ENCODE measurements around the gene AKT1.
A peak's percentile ranks its signal among the peaks of the same experiment; 100 is the strongest.
"Not testable (repeated sequence)": the region's sequence is repeated elsewhere in the genome, so short reads cannot be mapped to it uniquely, and the experiment has no call there.

The AKT1 gene

DNA sequence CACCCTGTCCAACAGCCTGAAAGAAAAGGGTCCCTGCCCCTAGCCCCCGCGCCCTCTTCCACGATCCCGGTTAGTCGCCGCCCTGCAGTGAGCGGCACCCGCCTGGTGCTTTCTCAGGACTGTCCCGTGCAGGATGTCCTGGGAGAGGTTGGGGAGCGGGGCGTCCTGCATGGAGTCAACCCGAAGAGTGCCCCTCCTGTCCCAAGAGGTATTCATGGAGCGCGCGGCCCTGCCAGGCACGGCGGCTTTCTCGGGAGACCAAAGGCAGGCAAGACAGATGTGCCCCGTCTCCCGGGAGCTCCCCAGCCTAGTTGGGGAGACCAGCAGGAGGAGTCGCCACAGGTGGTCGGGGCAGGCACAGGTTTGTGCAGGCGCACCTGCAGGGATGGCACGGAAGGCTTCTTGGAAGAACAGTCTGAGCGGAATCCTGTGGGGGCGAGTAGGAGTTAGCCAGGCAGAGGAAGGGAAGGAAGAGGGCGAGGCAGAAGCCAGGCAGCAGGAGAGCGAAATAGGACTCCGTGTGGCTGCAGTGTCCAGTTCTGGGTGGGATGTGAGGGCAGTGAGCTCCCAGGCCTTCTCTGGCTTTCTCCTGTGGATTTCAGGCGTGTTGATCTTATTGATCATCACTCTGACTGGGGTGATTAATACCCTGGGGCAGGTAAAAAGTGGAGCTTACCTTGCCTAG, 41.9 kb downstream of the AKT1 start:
- DNase-seq (ENCODE audit: low read depth in 2 of 2), result no peak

DNA sequence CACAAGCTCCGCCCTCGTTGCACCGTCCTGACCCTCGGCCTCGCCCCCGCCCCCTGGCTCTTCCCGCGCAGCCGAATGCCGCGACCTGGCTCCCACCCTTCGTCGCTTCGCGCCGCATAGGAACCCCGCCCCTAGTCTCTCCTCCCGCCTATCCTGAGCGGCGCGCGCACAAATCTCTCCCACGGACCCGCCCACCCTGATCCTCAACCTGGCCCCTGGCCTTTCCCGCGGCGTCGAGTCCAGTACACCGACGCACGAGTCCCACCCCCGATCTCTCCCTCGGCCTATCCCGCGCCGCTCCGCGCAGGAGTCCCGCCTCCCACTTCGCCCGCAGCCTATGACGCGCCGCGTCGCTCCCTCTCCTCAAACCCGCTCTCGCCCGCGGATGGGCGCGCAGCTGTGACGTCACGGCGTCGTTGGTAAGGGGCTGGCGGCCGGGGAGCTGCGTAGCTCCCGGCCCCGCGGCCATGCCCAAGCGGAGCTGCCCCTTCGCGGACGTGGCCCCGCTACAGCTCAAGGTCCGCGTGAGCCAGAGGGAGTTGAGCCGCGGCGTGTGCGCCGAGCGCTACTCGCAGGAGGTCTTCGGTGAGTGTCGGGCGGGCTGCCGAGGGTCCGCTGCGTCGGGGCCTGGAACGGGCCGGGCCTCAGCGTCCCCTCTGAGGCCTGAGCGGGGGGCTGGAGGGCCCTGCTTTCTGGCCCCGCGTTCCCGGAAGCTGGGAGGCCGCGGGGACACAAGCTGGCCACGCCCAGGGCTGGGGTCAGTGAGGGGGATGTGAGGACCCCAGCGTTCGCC, 42.6 kb downstream of the AKT1 start, which contains the start of gene SIVA1:
SIVA1 (plus strand) TSS at position 413 of the 793 bp plus-strand sequence; CDS start at position 468, 55 bp downstream.
- peak; percentile 100 for DNase-seq (ENCODE audit: low read depth in 2 of 2)

DNA sequence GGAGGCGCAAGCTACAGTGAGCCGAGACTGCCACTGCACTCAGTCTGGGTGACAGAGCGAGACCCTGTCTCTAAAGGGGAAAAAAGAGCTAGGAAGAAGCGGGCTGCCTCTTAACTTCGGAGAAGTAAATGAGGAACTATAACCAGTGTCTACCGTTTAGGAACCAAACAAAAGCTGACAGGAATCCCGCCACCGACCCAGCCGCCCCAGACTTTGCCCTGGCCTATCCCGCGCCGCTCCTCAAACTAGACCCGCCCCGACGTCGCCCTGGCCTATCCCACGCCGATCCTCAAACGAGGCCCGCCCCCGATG, 43.2 kb downstream of the AKT1 start:
- no peak for DNase-seq (ENCODE audit: low read depth in 2 of 2)

DNA sequence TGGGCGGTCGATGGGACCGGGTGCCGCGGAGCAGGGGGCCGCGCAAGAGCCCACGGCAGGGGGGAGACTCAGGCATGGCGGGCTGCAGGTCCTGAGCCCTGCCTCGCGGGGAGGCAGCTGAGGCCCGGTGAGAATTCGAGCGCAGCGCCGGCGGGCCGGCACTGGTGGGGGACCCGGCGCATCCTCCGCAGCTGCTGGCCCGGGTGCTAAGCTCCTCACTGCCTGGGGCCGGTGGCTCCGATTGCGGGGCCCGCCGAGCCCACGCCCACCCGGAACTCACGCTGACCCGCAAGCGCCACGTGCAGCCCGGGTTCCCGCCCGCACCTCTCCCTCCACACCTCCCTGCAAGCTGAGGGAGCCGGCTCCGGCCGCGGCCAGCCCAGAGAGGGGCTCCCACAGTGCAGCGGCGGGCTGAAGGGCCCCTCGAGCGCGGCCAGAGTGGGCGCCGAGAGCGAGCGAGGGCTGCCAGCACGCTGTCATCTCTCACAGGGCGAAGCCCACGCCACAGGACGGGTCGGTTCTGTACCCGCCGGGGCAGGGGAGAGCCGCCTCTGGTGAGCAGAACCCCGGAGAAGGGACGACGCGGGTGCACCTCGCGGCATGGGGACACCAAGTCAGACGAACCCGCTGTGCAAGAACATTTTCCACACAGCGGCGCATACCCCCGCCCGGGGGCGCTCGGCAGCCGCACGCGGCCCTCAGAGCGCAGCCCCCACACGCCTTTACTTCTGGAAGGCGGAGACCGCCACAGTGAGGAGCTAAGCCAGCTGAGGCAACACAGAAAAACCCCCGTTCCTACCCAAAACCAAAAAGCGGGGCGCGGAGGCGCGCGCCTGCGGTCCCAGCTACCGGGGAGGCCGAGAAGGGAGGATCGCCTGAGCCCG, 43.8 kb downstream of the AKT1 start:
- no peak for DNase-seq (ENCODE audit: low read depth in 2 of 2)

DNA sequence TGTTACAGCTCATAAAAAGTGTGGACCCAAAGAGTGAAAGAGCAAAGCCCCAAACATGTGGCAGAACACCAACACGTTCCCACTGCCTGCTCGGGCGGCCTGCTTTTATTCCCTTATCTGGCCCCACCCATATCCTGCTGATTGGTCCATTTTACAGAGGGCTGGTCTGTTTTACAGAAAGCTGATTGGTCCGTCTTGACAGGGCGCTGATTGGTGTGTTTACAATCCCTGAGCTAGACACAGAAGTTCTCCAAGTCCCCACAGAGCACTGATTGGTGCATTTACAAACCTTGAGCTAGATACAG, 44.8 kb downstream of the AKT1 start:
- DNase-seq (ENCODE audit: low read depth in 2 of 2), result not testable (repeated sequence)

DNA sequence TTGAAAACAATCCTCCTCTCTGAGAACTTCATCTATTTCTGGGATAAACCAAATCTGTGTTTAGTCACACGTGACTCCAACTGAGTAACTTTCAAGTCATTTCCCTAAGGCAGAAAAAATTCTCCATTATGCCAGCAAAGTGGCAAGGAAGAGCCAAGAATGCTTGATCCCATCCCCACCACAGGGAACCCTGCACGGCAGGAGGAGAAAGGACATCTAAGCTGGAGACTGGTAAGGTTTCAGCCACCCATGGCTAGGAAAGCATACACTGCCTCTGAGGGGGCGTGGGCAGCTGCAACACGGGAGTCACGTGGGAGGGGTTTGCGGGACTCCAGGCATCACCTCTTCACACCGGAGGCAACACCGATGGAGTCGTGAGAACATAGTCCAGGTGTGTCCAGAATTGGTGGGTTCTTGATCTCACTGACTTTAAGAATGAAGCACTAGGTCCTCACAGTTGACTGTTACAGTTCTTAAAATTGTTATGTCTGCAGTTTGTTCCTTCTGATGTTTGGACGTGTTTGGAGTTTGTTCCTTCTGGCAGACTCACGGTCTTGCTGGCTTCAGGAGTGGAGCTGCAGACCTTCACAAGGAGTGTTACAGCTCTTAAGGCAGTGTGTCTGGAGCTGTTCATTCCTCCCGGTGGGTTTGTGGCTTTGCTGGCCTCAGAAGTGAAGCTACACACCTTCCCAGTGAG, 45.3 kb downstream of the AKT1 start:
- DNase-seq (ENCODE audit: low read depth in 2 of 2), result no peak

DNA sequence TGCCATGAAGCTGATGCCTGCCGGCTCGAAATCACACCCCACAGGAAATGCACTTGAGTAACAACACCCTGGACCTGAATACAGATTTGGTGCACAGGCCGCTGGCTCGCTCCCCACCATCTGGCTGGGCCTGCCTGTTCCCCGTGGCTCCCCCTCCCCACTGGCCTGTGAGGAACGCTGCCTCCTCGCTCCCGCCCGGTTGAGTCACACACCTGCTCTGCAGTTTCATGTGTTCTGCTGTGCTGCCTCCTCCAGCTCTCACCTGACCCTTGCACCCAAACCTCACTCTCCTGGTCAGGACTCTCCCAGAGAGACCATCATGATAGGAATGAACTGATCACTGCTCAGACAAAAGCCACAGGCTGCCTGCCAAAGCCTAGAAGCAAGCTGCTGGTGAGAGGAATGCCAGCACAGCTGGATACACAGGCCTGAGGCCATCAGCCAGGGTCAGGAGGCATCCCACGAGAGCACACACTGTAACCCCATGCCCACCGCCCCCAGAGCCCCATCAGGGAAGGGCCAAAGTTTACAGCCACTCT, 46.4 kb downstream of the AKT1 start:
- no peak for DNase-seq (ENCODE audit: low read depth in 2 of 2)

DNA sequence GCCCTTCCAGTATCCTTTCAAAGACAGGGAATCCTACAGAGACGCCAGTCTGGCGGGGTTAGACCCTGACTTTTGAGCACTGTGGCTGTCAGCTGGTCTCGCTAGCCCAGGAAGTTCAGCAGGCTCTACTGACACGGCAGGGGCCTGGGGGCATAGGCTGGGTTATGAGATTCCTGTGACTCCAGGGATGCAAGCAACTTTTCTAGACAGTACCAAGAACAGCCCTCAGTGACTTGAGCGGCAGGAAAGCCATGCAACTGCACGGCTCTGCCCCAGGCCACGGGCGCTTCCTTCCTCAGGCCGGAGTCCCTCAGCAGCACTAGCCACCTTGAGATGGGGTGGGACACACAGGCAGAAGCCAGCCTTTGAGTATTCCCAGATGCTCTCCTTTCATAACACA, 47.7 kb downstream of the AKT1 start:
- DNase-seq (ENCODE audit: low read depth in 2 of 2), result no peak

DNA sequence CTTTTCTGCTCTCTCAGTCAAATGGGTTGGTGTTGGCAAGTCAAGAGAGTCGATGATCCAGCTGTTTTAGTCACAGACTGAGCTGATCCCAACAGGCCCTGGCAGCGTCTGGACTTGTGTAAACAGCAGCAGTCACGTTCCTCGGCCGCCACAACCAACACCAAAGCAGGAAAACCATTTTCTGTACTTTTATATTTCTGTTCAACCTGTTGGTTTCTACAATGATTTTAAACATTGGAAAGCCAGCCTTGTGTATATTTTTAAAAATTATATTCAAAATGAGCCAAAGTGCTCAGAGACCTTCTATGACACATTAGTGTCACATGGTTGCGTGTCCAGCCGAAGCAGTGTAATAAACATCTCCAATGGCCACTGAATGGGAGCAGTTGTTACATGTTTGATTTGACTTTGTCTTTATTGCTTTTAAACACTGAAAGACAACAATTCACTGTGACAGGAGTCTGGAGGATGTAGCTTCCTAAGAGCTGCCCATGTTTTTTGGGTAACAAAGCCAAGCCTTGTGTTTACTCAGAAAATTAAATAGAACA, 48.5 kb downstream of the AKT1 start:
- DNase-seq (ENCODE audit: low read depth in 2 of 2), result no peak

DNA sequence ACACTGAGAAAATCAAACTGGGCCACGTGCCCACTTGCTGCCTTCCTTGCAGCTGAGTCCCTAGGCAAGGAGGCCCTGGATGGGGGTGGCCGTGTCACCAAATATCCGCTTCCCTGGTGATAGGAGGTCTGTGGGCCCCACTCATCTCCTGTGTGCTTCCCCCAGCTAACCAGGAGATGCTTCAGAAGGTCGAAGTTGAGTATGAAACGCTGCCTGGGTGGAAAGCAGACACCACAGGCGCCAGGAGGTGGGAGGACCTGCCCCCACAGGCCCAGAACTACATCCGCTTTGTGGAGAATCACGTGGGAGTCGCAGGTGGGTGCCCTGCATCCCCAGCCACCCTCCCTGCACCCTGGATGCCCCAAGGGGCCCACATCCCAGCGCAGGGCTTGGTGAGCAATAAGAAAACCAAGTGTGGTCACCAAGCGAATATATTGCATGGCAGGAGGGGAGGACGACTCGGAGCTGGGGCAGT, 49.4 kb downstream of the AKT1 start:
- DNase-seq (ENCODE audit: low read depth in 2 of 2), result no peak

DNA sequence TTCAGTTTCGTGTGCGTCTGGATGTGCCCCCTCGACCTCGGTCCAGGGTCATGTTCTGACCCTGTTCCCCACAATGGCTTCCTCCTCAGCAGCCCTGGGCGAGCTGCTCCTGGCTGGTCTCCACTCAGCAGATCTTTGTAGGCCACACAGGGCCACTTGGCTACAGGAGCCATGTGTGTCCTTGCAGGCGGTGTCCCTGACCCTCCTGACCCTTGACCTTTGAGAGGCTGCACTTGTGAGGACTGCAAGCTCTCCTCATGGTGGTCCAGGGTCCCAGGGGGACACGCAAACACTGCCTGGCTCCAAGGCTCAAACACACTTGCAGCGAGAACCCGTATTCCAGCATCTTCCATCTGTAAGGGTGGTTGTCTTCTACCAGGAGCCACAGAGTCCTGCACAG, 50.1 kb downstream of the AKT1 start:
- no peak for DNase-seq (ENCODE audit: low read depth in 2 of 2)

DNA sequence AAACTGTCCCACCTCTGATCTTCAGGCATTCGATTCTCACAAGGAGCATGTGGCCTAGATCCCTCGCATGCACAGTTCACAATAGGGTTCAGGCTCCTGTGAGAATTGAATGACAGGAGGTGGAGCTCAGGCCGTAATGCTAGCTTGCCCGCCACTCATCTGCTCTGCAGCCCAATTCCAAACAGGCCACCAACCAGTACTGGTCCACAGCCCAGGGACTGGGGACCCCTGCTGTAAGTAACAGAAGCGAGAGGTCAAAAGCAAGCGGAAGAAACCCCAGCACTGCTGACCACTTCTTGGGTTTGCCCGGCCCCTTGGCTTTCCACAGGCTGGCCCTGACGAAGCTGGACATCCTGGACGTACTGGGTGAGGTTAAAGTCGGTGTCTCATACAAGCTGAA, 51.1 kb downstream of the AKT1 start:
- DNase-seq (ENCODE audit: low read depth in 2 of 2), result no peak

DNA sequence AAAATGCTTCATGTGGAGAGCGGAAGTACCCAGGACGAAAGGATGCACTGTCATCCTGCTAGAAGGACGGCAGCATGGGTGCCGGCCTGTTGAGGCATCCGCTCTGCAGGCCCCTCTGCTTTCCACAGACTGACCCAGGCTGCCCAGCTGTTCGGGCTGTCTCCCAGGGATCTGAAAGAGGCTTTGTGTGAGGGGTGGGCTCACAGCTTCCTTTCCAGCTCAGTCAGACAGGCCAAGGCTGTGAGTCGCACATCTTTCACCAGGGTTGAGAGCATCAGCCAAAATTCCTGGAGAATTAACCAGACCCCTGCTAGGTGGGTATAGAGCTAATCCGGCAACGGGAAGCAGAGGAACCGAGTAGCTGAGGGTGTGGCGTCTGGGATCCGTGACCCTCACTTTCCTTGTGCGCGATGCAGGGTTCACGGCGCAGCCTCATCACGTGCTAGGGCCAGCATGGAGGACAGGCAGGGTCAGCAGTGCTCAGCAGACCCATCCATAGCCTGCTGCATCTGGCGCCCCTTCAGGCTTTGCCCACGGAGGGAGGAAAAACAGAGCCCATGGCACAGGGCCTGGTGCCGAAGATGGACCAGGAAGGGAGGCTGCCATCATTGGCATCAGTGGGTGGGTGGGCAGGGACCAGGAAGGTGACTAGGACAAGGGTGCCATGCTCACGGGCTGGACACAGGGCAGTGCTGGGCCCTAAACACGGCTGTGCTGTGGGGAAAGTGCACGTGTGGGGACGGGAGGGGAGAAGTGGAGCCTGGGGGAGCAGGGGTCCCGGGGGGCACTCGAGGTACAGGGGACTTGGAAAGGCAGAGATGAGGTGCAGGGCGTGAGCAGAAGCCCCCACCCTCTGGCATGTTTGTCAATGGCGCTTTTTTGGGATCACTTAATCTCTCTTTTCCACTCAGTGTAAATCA, 51.8 kb downstream of the AKT1 start:
- DNase-seq (ENCODE audit: low read depth in 2 of 2), result no peak

DNA sequence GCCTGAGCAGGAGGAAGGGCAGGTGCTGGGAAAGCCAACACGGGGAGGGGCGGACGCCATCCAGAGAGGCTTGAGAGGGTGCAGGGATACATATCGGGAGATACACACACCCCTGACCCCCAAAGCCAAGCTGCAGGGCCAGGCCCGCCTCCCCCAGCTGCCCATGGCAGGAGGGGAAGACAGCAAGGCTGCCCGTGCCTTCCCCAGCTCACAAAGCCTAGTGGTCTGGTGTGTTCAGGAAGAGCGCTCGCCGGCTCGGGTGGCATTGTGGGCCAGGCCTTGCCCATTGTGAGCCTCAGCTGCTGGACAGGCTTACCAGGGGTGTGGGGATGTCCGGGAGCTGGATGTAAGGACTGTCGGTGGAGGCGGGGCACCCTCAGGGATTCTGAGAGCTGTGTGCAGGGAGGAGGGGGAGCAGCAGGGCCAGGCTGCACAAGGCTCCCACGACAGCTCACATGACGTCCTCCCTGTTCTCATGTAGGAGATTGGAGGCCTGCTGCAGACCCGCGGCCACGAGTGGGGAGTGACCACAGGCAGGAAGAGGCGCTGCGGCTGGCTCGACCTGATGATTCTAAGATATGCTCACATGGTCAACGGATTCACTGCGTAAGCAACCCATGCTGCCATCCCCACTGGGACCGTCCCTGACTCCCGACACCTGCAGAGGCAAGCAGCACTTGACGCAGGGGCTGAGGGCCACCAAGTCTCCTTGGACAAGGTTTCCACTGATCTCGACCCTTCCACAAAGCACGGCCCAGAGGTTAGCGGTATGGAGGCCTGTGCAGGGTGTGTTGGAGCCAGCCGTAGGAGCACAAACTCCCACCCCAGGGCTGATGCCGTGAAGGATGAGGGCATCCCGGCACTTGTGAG, 52.7 kb downstream of the AKT1 start:
- DNase-seq (ENCODE audit: low read depth in 2 of 2), result no peak

DNA sequence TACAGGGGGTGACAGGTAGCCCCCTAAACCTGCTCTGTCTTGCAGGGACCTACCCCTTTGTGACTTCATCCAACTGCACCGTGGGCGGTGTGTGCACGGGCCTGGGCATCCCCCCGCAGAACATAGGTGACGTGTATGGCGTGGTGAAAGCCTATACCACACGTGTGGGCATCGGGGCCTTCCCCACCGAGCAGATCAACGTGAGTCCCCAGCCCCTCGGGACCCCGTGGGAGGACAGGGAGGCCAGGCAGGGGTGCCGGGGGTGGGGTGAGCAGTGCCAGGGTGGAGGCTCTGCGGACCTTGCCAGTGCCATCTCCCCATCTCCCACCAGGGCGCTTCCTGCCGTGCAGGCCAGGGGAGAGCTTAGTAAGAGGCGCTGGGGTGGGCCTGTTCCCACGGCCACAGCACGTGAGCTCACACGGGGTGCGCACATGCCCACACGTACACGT, 53.7 kb downstream of the AKT1 start:
- no peak for DNase-seq (ENCODE audit: low read depth in 2 of 2)

DNA sequence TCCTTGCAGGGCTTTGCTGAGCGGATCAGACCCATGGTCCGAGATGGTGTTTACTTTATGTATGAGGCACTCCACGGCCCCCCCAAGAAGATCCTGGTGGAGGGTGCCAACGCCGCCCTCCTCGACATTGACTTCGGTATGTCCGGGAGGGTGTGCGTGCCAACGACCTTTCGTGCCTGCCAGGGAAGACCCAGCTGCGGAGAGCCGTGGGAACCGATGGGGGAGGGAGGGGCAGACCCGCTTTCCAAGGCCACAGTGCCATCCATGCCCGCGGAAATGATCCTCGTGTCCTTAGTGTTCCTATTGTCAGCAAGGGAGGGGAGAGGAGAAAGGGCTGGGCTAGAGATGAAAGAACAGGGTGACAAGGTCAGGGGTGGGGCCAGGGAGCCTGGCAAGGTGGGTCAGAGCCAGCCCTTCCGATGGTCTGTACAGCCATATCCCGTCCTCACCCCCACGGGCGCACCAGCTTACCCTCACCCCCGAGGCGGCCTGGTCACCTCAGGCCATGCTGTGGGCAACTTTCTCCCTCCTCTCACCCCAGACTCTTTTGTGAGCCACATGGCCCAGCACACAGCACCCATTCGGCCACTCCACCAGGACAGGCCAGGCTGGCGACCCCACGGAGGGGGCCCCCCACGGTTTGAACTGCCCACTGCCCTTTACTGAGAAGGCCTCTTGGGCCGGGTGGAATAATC, 54.3 kb downstream of the AKT1 start:
- DNase-seq (ENCODE audit: low read depth in 2 of 2), result no peak

DNA sequence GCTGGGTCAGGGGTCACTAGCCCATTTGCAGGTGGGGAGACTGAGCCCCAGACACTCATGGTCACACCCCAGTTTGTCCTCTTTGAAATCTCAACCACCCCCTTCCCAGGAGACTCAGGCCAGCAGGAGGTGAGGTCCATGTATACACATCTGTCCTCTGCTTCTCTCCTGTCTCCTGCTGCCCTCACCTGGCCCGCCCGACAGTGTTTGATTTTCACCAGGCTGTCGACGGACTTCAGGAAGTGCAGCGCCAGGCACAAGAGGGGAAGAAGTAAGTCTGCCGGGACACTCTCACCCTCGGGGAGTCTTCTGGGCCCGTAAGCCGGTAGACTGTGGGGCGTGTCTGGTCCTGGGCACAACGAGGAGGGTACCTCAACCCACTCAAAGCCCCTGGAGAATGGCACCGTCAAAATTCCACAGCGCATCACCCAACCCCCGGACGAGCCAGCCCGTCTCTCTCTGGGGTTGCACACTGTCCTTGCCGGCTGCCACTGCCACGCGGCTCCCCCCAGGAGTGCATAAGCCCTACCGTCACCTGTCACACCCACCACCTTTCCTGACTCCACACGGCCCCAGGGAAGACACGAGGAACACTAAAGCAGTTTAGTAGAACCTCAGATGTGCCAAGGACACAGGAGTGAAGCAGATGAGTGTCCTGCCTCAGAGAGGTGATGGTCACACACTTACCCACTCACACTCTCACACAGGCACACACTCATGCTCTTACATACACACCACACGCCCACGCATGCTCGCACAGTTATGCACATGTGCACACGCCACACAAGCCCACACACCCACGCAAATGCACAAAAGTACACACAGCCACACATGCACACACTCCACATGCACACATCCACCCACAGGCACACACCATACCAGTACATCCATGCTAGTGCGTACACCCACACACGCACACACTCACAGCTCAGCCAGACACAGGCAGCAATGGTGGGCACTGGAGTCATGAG, 55.7 kb downstream of the AKT1 start:
- no peak for DNase-seq (ENCODE audit: low read depth in 2 of 2)

Measured in stimulated activated CD4-positive, alpha-beta T cell treated with anti-CD3 and anti-CD28 coated beads, Interleukin-4, amount 100 ng/mL, for 48 hours (primary cell).